ENCODE measurements around the gene PRG3.
"Not testable (repeated sequence)": the region's sequence is repeated elsewhere in the genome, so short reads cannot be mapped to it uniquely, and the experiment has no call there.

The PRG3 gene

GRCh38 chr11:57407941-57408475, 27.1 kb upstream of the PRG3 start:
- DNase-seq, result no peak

- no peak for DNase-seq
Measured at GRCh38 chr11:57407010-57407920, 26.3 kb upstream of the PRG3 start.

DNA sequence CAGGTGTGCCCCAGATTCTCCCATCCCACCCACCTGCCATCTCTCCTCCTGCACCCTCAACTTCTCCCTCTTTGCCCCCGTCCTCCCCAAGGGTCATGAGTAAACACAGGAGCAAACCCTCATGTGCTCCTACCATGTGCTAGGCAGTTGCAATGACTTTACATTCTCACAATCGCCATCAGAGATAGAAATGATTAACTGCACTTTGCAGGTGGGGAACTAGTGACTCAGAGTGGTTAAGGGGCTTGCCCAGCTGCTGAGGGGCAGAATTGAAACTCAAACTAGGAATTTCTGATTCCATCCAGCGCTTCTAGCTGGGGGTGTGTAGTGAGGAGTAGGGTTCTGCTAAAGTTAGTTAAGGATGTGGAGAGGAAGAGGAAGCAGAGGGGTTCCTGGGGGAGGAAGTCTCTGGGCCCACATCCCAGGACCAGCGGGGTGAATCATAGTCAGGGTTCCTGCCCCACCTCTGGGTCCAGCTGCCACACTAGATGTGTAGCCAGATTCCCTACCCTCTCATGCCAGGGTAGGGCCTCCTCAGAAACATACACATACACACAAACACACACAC, 25.5 kb upstream of the PRG3 start:
- no peak for DNase-seq

GRCh38 chr11:57405271-57405860, 24.4 kb upstream of the PRG3 start:
- DNase-seq, result no peak

- no peak for DNase-seq
Measured at GRCh38 chr11:57403802-57404147, 22.8 kb upstream of the PRG3 start.

GRCh38 chr11:57403003-57403801, 22.3 kb upstream of the PRG3 start:
- DNase-seq, result not testable (repeated sequence)

DNA sequence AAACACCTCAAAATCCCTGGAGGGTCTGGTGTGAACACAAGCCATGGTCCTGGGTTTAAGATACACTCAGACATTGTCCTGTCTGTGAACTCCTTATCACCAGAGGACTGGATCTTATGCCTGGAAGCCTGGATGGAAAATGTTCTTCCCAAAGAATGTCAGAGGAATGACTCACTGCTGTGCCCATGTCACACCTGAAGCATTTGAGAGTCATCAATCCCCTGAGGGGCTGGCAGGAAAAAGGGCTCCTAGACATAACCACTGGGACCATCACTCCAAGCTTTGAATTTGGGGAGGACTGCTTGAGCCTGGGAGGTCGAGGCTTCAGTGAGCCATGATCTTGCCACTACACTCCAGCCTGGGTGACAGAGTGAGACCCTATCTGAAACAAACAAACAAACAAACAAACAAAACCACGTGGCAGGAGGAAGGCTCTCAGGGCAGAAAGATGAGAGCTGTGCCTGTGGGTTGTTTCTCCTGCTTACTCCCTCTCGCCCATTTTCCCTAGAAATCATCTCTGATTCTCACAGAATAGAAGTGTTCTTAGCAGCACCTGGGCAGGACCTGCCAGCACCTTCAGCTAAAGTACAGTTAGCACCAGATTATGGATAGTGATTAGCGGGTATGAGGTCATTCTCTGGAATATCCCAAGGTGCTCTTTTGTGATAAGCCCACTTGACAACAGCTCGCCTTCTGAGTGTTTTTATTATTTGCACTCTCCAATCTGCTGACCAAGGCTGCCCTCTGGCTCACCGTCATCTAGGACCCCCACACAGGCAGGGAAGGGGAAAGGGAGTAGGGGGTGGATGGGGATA, 21.4 kb upstream of the PRG3 start:
- no peak for DNase-seq

DNA sequence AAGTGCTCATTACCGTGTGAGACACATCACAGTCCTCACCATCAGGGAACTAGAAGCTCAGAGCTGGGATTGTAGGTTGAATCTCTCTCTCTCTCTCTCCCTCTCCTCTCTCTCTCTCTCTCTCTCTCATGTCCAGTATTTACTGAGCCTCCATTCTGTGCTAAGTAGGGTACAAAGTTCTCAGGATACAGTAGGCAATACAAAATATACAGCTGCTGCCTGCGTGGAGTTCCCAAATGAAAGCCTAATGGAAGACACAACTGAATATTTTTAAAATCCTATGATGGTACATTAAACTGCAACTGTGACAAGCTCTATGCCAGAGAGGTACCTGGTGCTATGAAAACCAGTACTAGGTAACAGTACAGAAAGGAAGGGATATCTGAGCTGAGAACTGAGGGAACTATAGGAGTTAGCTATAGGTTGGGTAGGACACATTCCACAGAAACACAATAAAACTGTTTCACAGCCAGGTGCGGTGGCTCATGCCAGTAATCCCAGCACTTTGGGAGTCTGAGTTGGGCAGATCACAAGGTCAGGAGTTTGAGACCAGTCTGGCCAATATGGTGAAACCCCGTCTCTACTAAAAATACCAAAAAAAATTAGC, 19.1 kb upstream of the PRG3 start:
- DNase-seq, result no peak

DNA sequence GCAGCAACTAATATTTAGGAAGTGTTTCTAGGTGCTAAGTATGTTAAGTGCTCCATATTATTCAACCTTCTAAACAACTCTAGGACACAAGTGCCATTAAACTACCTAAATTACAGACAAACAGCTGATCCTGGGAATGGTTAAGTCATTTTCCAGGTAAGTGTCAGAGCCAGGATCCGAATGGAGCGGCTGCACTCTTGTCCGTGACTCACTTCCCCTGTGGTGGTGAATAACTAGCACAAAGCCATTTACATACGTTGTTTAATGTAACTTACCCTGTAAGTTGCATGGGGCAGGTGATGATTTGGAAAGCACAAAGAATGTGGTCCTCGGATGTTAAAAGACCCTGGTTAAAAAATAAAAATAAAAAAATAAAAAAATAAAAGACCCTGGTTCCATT, 18.3 kb upstream of the PRG3 start:
- DNase-seq, result no peak

- no peak for DNase-seq
Measured at GRCh38 chr11:57397394-57397990, 16.5 kb upstream of the PRG3 start.

- DNase-seq, result no peak
Measured at GRCh38 chr11:57396744-57397143, 15.8 kb upstream of the PRG3 start.

GRCh38 chr11:57395905-57396623, 15.1 kb upstream of the PRG3 start:
- DNase-seq, result no peak

- DNase-seq, result peak; percentile 45
Measured at GRCh38 chr11:57394203-57394965, 13.4 kb upstream of the PRG3 start.

DNA sequence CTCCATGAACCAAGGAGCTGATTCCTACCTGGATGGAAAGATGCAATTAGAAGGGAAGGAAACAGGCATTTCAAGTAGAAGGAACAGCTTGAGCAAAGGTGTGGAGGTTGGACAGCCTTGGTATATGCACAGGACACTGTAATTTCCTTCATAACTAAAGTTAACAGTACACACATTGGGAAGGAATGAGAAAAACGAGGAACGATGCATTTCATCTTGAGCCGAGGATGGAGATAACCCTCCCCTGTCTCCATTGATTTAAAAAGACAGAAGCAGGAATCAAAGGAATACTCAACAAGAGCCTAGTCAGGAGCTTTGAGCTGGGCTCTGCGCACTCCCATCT, 11.8 kb upstream of the PRG3 start:
- no peak for DNase-seq

DNA sequence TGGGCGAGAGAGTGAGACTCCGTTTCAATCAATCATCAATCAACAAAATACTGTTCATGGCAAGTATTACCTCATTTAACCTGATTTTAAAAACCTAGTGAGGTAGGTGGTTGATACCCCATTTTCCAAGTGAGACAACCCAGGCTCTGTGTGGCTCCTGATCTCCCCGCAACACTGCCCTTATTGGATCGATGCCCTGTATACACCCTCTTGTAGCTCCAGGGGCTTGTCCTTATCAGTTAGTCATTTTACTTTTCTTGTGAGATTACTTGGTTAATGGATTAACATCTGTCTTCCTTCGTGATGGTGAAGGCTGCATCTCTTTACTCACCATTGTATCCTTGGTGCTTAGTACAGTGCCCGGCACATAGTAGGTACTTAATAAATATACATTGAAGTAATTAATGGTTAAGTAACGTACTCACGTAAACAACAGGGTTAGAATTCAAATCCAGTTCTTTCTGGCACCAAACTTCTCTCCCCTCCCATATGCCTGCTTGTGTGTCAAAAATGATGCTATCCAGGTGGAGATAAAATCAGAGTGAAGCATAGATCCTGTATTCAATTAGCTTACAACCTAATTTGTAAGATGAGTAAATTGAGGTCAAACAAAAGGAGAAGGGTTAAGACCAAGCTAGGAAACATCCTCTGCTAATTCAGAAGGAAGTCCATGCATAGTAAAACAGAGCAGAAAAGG, 11.3 kb upstream of the PRG3 start:
- DNase-seq, result no peak

DNA sequence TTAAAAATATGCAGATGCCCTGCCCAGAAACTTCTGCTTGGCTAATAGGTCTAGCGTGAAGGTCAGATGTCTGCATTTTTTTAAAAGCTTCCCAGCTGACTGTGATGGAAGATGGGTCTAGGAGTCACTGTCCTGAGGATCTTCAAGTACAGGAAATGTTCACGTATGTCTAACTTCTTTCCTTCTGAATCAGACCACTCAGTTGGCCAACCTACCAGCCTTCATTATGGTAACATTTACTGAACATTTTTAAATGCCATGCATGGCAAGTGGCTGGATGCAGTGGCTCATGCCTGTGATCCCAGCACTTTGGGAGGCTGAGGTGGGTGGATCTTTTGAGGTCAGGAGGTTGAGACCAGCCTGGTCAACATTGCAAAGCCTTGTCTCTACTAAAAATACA, 10.6 kb upstream of the PRG3 start:
- DNase-seq, result no peak

DNA sequence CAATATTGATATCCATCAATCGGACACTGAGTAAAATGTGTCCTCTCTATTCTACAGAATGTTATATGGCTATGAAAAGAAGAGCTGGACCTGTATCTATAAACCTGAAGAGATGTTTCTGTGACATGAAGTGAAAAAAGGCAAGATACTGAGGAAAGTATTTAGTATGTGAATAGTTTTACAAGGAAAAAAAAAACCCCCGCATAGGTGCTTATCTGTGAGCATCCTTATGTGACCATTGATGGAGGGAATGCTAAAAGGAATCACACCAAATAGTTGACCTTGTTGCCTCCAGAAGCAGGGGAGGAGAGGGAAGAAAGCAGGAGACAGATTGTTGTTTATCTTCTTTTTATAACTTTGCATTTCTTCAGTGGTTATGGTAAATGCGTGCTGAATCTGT, 10.2 kb upstream of the PRG3 start:
- DNase-seq, result no peak

DNA sequence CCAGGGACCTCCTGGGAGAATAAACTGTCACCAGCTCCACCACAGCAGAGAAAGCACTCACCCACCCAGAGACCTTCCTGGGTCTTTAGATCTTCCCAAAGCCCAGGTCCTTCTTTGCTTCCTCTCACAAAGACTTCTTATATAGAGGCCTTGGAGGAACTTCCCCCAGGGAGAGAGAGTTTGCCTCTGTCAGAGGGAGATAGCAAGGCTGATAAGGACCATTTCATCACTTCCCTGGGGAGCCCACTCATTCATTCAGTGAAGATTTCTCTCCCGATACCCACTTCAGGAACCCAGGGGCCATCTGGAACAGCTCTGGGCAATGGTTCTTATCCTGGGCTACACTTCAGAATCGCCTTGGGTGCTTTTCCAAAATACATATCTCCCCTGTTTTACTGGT, 9.6 kb upstream of the PRG3 start, which contains the start of gene PRG2:
Gene PRG2 (minus strand): TSS at position 116 of the 400 bp plus-strand sequence. CDS start 706 bp downstream, outside the sequence.
- DNase-seq, result no peak
